Endodermal cell (in vitro differentiated cells): ENCODE data around the gene CC2D2A. TPM values are rescaled to one million over a fixed set of nuclear protein-coding genes. Genes with fewer than 3 reads are reported as not detected.

Source experiments
- DNase-seq: peaks from one replicate; pipeline ENCODE4 v3.0.0-alpha.2; 2017
- H3K27ac ChIP-seq: 2 replicates; pipeline ENCODE4 v1.5.1; 2013; ENCODE audit warnings: mild to moderate bottlenecking, low read depth, low read length, moderate library complexity
- H3K27me3 ChIP-seq: 2 replicates; pipeline ENCODE4 v1.6.1; 2013; ENCODE audit warnings: mild to moderate bottlenecking, low read length, moderate library complexity; ENCODE audit not compliant: insufficient read depth, control insufficient read depth, poor library complexity, severe bottlenecking
- H3K36me3 ChIP-seq: 2 replicates; pipeline ENCODE4 v1.7.0; 2013; ENCODE audit warnings: mild to moderate bottlenecking, low read length, moderate library complexity; ENCODE audit not compliant: control insufficient read depth, insufficient read depth
- H3K4me1 ChIP-seq: one replicate; pipeline ENCODE4 v1.7.0; 2013; ENCODE audit warnings: low read length; ENCODE audit not compliant: control insufficient read depth, insufficient read depth
- H3K4me3 ChIP-seq: 2 replicates; pipeline ENCODE4 v1.5.1; 2013; ENCODE audit warnings: mild to moderate bottlenecking, low read length, moderate library complexity
- H3K9ac ChIP-seq: 2 replicates; pipeline ENCODE4 v1.6.1; 2013; ENCODE audit warnings: mild to moderate bottlenecking, low read length, moderate library complexity; ENCODE audit not compliant: poor library complexity, severe bottlenecking; ENCODE audit errors: extremely low read depth
- H3K9me3 ChIP-seq: 2 replicates; pipeline ENCODE4 v1.6.1; 2013; ENCODE audit warnings: mild to moderate bottlenecking, low read length, moderate library complexity; ENCODE audit not compliant: control insufficient read depth
- H3K27ac Mint-ChIP-seq: 2 replicates; pipeline ENCODE4 v1.8.0; 2020; ENCODE audit warnings: mixed read lengths
- H3K27me3 Mint-ChIP-seq: 2 replicates; pipeline ENCODE4 v1.8.0; 2021; ENCODE audit warnings: mild to moderate bottlenecking, mixed read lengths; ENCODE audit not compliant: insufficient read depth
- H3K36me3 Mint-ChIP-seq: 2 replicates; pipeline ENCODE4 v1.8.0; 2020; ENCODE audit warnings: low read depth, mixed read lengths
- H3K4me1 Mint-ChIP-seq: 2 replicates; pipeline ENCODE4 v1.8.0; 2020; ENCODE audit warnings: mixed read lengths
- H3K4me3 Mint-ChIP-seq: 2 replicates; pipeline ENCODE4 v1.8.0; 2020; ENCODE audit warnings: mild to moderate bottlenecking, moderate library complexity, mixed read lengths
- H3K9me3 Mint-ChIP-seq: 2 replicates; pipeline ENCODE4 v1.8.0; 2020; ENCODE audit warnings: mild to moderate bottlenecking, mixed read lengths
- WGBS, 2 experiments: methylation state at CpG; one replicate each; pipeline versions ENCODE4 v1.1.5 to v1.1.7; 2013; ENCODE audit warnings: missing lambda C conversion rate in 2 of 2, mixed read lengths in 1 of 2; ENCODE audit not compliant: insufficient coverage in 1 of 2, insufficient read length in 1 of 2; 5-methylcytosine and 5-hydroxymethylcytosine counted together
- total RNA-seq, 2 donors: library from RNA; stranded (reverse); fragmentation: NEBNext Ultra II Directional in 1 of 2; extraction: Animal tissue kit (Norgen Biotek cat#: 25700) in 1 of 2; gene quantifications; 2 replicates in 1 of 2; 3 replicates in 1 of 2; pipeline ENCODE4 v1.2.1, GENCODE V29; 2021
- TF ChIP-seq, protein P1 (sequence below): fragments of 200-600 bp; sonication (generic); conservative IDR thresholded peaks from 2 replicates; pipeline ENCODE4 v1.5.0; 2021; ENCODE audit warnings: antibody characterized with exemption, mild to moderate bottlenecking

Gene CC2D2A
- total RNA-seq, 2 donors from 2014 or later = 12.3 to 25.2 TPM

DNA sequence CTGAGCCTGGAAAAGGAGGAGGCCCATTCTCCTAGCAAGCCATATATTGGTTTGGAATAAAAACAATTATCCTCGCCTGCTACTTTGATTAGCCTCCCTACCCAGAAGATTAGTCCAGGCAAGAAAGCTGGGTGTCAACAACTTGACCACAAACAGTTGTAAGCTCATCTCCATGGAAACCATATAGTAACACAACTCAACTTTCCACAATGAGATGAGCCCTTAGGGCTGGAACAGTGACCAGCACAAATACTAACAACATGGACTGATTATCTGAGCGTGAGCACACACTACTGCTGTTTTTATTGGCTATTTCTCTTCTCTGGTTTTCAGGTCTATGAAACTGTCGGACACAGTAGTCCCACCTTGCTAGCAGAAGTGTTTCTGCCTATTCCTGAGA is 80.8 kb downstream of the CC2D2A start:
- H3K9ac ChIP-seq = no peak overlapping the region
- Mint-ChIP-seq H3K4me1 (peaks cover 24% of the 10 kb centered on the region), H3K4me3 (no peak overlapping the region), H3K27ac (no peak overlapping the region), H3K36me3 (peaks cover 8% of the 10 kb centered on the region), H3K9me3 (no peaks in the 10 kb centered on the region), H3K27me3 (no peaks in the 10 kb centered on the region)
- H3K27me3 ChIP-seq = no peaks in the 10 kb centered on the region
- H3K36me3 ChIP-seq = no peaks in the 10 kb centered on the region
- no peak for DNase-seq
- H3K9me3 ChIP-seq = no peaks in the 10 kb centered on the region
- no peak overlapping the region for H3K4me3 ChIP-seq
- TF ChIP-seq, protein P1, sequence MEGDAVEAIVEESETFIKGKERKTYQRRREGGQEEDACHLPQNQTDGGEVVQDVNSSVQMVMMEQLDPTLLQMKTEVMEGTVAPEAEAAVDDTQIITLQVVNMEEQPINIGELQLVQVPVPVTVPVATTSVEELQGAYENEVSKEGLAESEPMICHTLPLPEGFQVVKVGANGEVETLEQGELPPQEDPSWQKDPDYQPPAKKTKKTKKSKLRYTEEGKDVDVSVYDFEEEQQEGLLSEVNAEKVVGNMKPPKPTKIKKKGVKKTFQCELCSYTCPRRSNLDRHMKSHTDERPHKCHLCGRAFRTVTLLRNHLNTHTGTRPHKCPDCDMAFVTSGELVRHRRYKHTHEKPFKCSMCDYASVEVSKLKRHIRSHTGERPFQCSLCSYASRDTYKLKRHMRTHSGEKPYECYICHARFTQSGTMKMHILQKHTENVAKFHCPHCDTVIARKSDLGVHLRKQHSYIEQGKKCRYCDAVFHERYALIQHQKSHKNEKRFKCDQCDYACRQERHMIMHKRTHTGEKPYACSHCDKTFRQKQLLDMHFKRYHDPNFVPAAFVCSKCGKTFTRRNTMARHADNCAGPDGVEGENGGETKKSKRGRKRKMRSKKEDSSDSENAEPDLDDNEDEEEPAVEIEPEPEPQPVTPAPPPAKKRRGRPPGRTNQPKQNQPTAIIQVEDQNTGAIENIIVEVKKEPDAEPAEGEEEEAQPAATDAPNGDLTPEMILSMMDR = no peak
- no peak overlapping the region for H3K27ac ChIP-seq
- no peaks in the 10 kb centered on the region for H3K4me1 ChIP-seq
- WGBS, 2 experiments = 89 to 93% methylated on average over 1 to 3 of the region's 3 CpGs

DNA sequence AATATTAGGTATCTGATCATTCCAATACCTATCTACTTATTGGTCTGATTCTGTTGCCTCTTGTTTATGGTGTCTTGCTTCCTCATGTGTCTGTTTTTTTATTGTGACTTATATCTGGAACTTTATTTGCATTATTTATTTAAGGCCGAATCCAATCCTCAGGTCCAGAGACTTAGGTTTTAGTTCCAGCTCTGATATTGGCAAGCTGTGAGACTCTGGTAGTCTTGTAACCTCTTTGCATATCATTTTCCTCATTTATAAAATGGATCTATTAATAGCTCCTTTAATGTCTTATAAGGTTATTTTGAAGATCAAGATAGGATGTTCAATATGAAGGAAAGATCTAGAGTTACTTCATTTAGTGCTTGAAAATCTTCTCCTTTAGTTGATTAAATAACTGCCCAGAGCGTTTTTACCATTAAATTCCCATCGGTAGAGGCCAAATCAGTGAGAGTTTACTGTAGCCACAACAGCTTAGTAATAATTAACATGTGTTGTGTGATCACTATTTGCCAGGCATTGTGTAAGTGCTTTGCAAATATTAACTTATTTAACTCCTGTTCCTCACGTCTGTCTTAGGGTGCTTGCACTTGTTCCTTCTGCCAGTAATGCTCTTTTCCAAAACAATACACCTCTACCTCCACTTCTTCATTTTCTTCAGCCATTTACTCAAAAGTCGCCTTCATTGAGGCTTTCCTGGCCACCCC is 82.2 kb downstream of the CC2D2A start:
- H3K9me3 Mint-ChIP-seq = no peaks in the 10 kb centered on the region
- H3K27ac Mint-ChIP-seq = no peak overlapping the region
- H3K27me3 Mint-ChIP-seq = no peaks in the 10 kb centered on the region
- H3K36me3 Mint-ChIP-seq = peaks cover 10% of the 10 kb centered on the region
- TF ChIP-seq, protein P1 = no peak
- Histone ChIP-seq H3K27me3 (no peaks in the 10 kb centered on the region), H3K4me3 (no peak overlapping the region), H3K9me3 (no peaks in the 10 kb centered on the region), H3K4me1 (no peaks in the 10 kb centered on the region), H3K9ac (no peak overlapping the region), H3K36me3 (no peaks in the 10 kb centered on the region), H3K27ac (no peak overlapping the region)
- WGBS, 2 experiments = 86% methylated on average over 5 of the region's 5 CpGs
- no peak overlapping the region for H3K4me3 Mint-ChIP-seq
- H3K4me1 Mint-ChIP-seq = peaks cover 26% of the 10 kb centered on the region
- DNase-seq = no peak

DNA sequence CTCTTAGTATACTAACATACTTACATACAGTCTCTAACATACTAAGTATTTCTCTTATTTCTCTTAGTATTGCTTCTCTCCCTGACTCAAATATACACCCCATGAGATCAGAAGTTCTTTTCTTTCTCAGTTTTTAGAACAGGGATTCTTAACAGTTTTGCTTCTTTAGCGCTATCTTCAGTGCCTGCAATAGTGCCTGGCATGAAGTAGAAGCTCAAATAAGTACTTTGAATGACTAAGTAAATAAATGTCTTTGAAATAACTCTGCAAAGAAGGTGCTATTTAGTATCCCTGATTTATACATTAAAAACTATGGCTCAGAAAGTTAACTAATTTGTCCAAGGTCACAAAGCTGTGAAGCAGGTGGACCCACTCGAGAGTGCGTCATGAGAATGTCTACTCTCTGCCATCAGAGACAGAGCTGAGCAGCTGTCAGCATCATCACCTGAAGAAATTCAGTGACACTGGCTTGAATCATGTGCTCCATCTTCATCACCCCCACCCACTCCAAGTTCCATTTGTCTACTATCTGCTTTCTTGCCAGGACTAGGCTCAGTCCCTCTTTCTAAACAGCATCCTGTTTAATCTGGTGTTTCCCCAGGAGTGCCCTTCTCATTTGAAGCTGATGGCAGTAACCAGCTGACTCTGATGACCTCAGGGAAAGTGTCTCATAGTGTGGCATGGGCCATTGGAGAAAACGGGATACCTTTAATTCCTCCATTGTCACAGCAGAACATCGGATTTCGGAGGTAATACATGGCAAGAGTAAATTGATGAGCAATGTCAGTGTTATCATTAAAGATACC is 83.1 kb downstream of the CC2D2A start:
- WGBS, 2 experiments = 92 to 94% methylated on average over 6 of the region's 6 CpGs
- Mint-ChIP-seq H3K36me3 (peaks cover 10% of the 10 kb centered on the region), H3K9me3 (no peaks in the 10 kb centered on the region), H3K4me3 (no peak overlapping the region), H3K4me1 (peaks cover 26% of the 10 kb centered on the region), H3K27me3 (no peaks in the 10 kb centered on the region), H3K27ac (no peak overlapping the region)
- H3K9me3 ChIP-seq = no peaks in the 10 kb centered on the region
- H3K4me1 ChIP-seq = no peaks in the 10 kb centered on the region
- no peaks in the 10 kb centered on the region for H3K36me3 ChIP-seq
- no peak overlapping the region for H3K4me3 ChIP-seq
- H3K27ac ChIP-seq = no peak overlapping the region
- no peaks in the 10 kb centered on the region for H3K27me3 ChIP-seq
- no peak overlapping the region for H3K9ac ChIP-seq
- no peak for DNase-seq
- TF ChIP-seq, protein P1 = no peak
